GM13977 (cell line): ENCODE results near the gene OR4S2.

Source experiments
- DNase-seq: peaks from one replicate; pipeline ENCODE4 v3.0.0; 2012; ENCODE audit warnings: low spot score
- CTCF ChIP-seq: IDR thresholded peaks from 2 replicates; pipeline ENCODE4 v1.5.1; 2012; ENCODE audit warnings: mild to moderate bottlenecking, control low read depth; ENCODE audit not compliant: insufficient read depth; ENCODE audit errors: extremely low read depth, missing control alignments
- in situ Hi-C: fragments of 300-500 bp; cut with MboI; formaldehyde crosslinking; loops from one replicate; pipeline ENCODE4 v1.12.0; 2022; ENCODE audit warnings: low sequenced_read_pairs, low pct_unique_long_range_greater_than_20kb, mixed read lengths, inconsistent platforms; ENCODE audit not compliant: unreplicated experiment

OR4S2 gene

GRCh38 chr11:55648027-55648426 lies at the start of gene OR4S2:
TSS of gene OR4S2 (plus strand) at chr11:55648327. CDS start at chr11:55650904, 2,577 bp downstream.
- DNase-seq, result no peak
- TF ChIP-seq CTCF, result no peak
- in situ Hi-C loops, result no loop called here

GRCh38 chr11:55607545-55607944 lies 40.6 kb upstream of the OR4S2 start, which contains the start of gene OR4C11:
TSS of gene OR4C11 (minus strand) at chr11:55607645. CDS start at chr11:55604373, 3,272 bp downstream.
- no peak for DNase-seq
- no peak for TF ChIP-seq CTCF
- in situ Hi-C loops, result no loop called here

- DNase-seq, result no peak
- TF ChIP-seq CTCF, result no peak
- in situ Hi-C loops, result no loop called here
Observed at GRCh38 chr11:55624531-55624930, 23.6 kb upstream of the OR4S2 start.

- in situ Hi-C loops, result no loop called here
- DNase-seq, result no peak
- TF ChIP-seq CTCF, result no peak
Observed at GRCh38 chr11:55634813-55635212, 13.3 kb upstream of the OR4S2 start, which contains the start of gene OR4P4. TSS of gene OR4P4 (plus strand) at chr11:55635113.

GRCh38 chr11:55652560-55652959 lies 4.4 kb downstream of the OR4S2 start:
- in situ Hi-C loops, result no loop called here
- TF ChIP-seq CTCF, result no peak
- no peak for DNase-seq

GRCh38 chr11:55655096-55655495 lies 7.0 kb downstream of the OR4S2 start:
- no peak for DNase-seq
- in situ Hi-C loops, result no loop called here
- TF ChIP-seq CTCF, result no peak
